ENCODE data around the gene APOBR.

APOBR gene

GRCh38 chr16:28475221-28475620 is 19.2 kb upstream of the APOBR start:
- H3K4me3 ChIP-seq (replicated peaks; ENCODE audit: insufficient read depth, low read length) = no peak overlapping the region
- H3K27me3 ChIP-seq (ENCODE audit: insufficient read depth, poor library complexity, severe bottlenecking) = no peaks in the 10 kb centered on the region
- no peak for TF ChIP-seq POLR2AphosphoS5 (IDR thresholded peaks at IDR 0.05; ENCODE audit: low read depth)
- no peak for TF ChIP-seq SPI1 (IDR thresholded peaks at IDR 0.05; ENCODE audit: borderline replicate concordance, low read depth)
- TF ChIP-seq, protein P1, sequence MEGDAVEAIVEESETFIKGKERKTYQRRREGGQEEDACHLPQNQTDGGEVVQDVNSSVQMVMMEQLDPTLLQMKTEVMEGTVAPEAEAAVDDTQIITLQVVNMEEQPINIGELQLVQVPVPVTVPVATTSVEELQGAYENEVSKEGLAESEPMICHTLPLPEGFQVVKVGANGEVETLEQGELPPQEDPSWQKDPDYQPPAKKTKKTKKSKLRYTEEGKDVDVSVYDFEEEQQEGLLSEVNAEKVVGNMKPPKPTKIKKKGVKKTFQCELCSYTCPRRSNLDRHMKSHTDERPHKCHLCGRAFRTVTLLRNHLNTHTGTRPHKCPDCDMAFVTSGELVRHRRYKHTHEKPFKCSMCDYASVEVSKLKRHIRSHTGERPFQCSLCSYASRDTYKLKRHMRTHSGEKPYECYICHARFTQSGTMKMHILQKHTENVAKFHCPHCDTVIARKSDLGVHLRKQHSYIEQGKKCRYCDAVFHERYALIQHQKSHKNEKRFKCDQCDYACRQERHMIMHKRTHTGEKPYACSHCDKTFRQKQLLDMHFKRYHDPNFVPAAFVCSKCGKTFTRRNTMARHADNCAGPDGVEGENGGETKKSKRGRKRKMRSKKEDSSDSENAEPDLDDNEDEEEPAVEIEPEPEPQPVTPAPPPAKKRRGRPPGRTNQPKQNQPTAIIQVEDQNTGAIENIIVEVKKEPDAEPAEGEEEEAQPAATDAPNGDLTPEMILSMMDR (IDR thresholded peaks at IDR 0.05; ENCODE audit: insufficient read depth, low read length) = no peak
- TF ChIP-seq GABPA (IDR thresholded peaks at IDR 0.05; ENCODE audit: low read depth) = no peak
- TF ChIP-seq REST (IDR thresholded peaks at IDR 0.05; ENCODE audit: insufficient replicate concordance, low read depth) = no peak
- no peak overlapping the region for H3K27ac ChIP-seq (replicated peaks)
- no peak for DNase-seq (ENCODE audit: low read depth in 1 of 2, low spot score in 1 of 2)

DNA sequence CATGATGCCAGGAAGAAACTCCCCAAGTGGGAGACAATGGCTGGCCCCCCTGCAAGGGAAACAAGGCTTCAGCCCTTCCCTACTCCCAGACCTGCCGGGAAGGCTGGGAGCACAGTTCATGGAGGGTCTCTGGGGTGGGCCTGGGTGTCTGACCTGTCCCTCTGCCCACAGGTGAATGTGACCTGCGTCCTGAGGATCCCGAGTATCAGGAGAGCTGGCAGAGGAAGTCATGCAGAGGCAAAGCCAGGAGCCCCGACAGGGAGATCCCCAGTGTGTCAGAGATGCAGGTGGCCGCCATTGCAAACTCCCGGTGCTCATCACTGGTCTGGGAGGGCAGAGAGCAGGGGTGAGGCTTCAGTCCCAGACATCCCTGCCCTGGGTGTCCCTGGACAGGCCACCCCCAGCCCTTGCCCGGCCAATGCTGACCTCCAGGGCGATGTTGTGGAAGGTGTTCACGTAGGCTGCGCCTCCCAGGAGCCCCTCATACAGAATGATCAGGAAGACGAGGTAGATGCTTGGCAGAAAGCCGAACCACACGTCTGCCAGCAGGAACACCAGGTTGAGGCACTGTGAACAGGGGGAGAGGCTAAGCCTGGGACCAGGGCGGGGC is 17.0 kb upstream of the APOBR start:
- Histone ChIP-seq H3K27me3 (ENCODE audit: insufficient read depth, poor library complexity, severe bottlenecking) (no peaks in the 10 kb centered on the region), H3K4me3 (replicated peaks; ENCODE audit: insufficient read depth, low read length) (no peak overlapping the region), H3K27ac (replicated peaks) (no peak overlapping the region)
- TF ChIP-seq POLR2AphosphoS5 (IDR thresholded peaks at IDR 0.05; ENCODE audit: low read depth) (no peak), REST (IDR thresholded peaks at IDR 0.05; ENCODE audit: insufficient replicate concordance, low read depth) (no peak), SPI1 (IDR thresholded peaks at IDR 0.05; ENCODE audit: borderline replicate concordance, low read depth) (no peak), GABPA (IDR thresholded peaks at IDR 0.05; ENCODE audit: low read depth) (no peak)
- TF ChIP-seq, protein P1 (IDR thresholded peaks at IDR 0.05; ENCODE audit: insufficient read depth, low read length) = no peak
- no peak for DNase-seq (ENCODE audit: low read depth in 1 of 2, low spot score in 1 of 2)

- Histone ChIP-seq H3K4me3 (replicated peaks; ENCODE audit: insufficient read depth, low read length) (no peak overlapping the region), H3K27ac (replicated peaks) (peak overlapping the region; percentile 40), H3K27me3 (ENCODE audit: insufficient read depth, poor library complexity, severe bottlenecking) (no peaks in the 10 kb centered on the region)
- TF ChIP-seq POLR2AphosphoS5 (IDR thresholded peaks at IDR 0.05; ENCODE audit: low read depth) = no peak
- TF ChIP-seq, protein P1 (IDR thresholded peaks at IDR 0.05; ENCODE audit: insufficient read depth, low read length) = no peak
- DNase-seq (ENCODE audit: low read depth in 1 of 2, low spot score in 1 of 2) = peak; percentile 38 to 72
Observed at GRCh38 chr16:28478506-28479180, 15.8 kb upstream of the APOBR start.

All from HL-60 (cell line).